G401 (cell line): ENCODE results near the gene GGA1. TPM values are rescaled to one million over a fixed set of nuclear protein-coding genes. Genes with fewer than 3 reads are reported as not detected.
A peak's percentile ranks its signal among the peaks of the same experiment; 100 is the strongest.

Experiments
- DNase-seq: peaks from one replicate; pipeline ENCODE4 v3.0.0-alpha.2; 2015; ENCODE audit warnings: low spot score
- in situ Hi-C: cut with HindIII; loops from 2 replicates; pipeline ENCODE4 v1.10.0; 2016; ENCODE audit warnings: low sequenced_read_pairs, mixed read lengths
- total RNA-seq: library from RNA; depleted of rRNA; stranded (reverse); fragments of >200 nt; shearing (Covaris generic); gene quantifications from 2 replicates; pipeline ENCODE4 v1.2.3, GENCODE V29; 2014

The GGA1 gene
- total RNA-seq, 1 experiment from 2014 or later = 42.5 TPM

GRCh38 chr22:37661160-37661924 lies 52.7 kb downstream of the GGA1 start:
- peak; percentile 76 for DNase-seq
- in situ Hi-C loops = no loop called here

- no peak for DNase-seq
- in situ Hi-C loops = no loop called here
Observed at GRCh38 chr22:37662039-37662438, 53.4 kb downstream of the GGA1 start.

- no peak for DNase-seq
- in situ Hi-C loops = no loop called here
Observed at GRCh38 chr22:37663521-37664140, 55.0 kb downstream of the GGA1 start.

GRCh38 chr22:37664249-37665101 lies 55.8 kb downstream of the GGA1 start:
- DNase-seq = no peak
- in situ Hi-C loops = no loop called here

- in situ Hi-C loops = no loop called here
- DNase-seq = no peak
Observed at GRCh38 chr22:37665487-37665886, 56.9 kb downstream of the GGA1 start.

- in situ Hi-C loops = no loop called here
- no peak for DNase-seq
Observed at GRCh38 chr22:37669586-37669985, 61.0 kb downstream of the GGA1 start.

GRCh38 chr22:37672206-37672919 lies 63.7 kb downstream of the GGA1 start:
- DNase-seq = no peak
- in situ Hi-C loops = no loop called here

GRCh38 chr22:37672920-37673455 lies 64.4 kb downstream of the GGA1 start:
- no peak for DNase-seq
- in situ Hi-C loops = no loop called here

GRCh38 chr22:37674248-37674647 lies 65.6 kb downstream of the GGA1 start:
- in situ Hi-C loops = no loop called here
- no peak for DNase-seq

- peak; percentile 92 for DNase-seq
- in situ Hi-C loops = no loop called here
Observed at GRCh38 chr22:37674951-37675929, 66.6 kb downstream of the GGA1 start, which contains the start of gene LGALS1. LGALS1 (plus strand) TSS chr22:37675636; CDS start chr22:37675703, 67 bp downstream.

GRCh38 chr22:37675930-37676735 lies 67.5 kb downstream of the GGA1 start:
- in situ Hi-C loops = no loop called here
- DNase-seq = peak; percentile 29

GRCh38 chr22:37676736-37677492 lies 68.3 kb downstream of the GGA1 start:
- DNase-seq = peak; percentile 41
- in situ Hi-C loops = no loop called here

GRCh38 chr22:37677493-37677974 lies 68.9 kb downstream of the GGA1 start:
- in situ Hi-C loops = no loop called here
- DNase-seq = no peak

- no peak for DNase-seq
- in situ Hi-C loops = no loop called here
Observed at GRCh38 chr22:37678372-37678771, 69.7 kb downstream of the GGA1 start.

GRCh38 chr22:37679670-37680069 lies 71.0 kb downstream of the GGA1 start:
- no peak for DNase-seq
- in situ Hi-C loops = no loop called here

GRCh38 chr22:37680191-37680851 lies 71.7 kb downstream of the GGA1 start:
- in situ Hi-C loops = no loop called here

More at GRCh38 chr22:37680191-37680851, 71.7 kb downstream of the GGA1 start:
- no peak for DNase-seq
